ENCODE results near the gene EIF4G3. TPM values are rescaled to one million over a fixed set of nuclear protein-coding genes. Genes with fewer than 3 reads are reported as not detected.

Gene EIF4G3
- polyA plus RNA-seq, 1 of the 3 experiments (the other 2 are of a cell fraction): 32.0 TPM

DNA sequence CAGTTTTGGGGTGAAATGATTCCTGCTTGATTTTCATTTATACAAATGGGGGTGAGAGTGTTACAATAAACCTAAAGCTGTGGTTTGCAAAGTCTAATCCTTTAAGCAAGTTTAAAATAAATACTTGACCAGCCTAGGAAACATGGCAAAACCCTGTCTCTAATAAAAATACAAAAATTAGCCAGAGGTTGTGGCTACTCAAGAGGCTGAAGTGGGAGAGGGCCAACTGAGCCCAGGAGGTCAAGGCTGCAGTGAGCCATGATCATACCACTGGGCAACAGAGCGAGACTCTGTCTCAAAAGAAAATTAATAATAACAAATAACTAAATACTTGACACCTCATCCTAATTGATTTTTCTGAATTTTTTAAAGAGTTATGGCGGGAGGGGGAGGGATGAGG, 110.8 kb downstream of the EIF4G3 start (continued):
- TF ChIP-seq PBX3 (IDR thresholded peaks at IDR 0.05) (no peak), TAF1 (IDR thresholded peaks at IDR 0.05; ENCODE audit: borderline replicate concordance, low read depth, low read length) (no peak), FOSL2 (IDR thresholded peaks at IDR 0.05; ENCODE audit: borderline replicate concordance, low read depth) (no peak), USF2 (IDR thresholded peaks at IDR 0.05; ENCODE audit: borderline replicate concordance, low read depth, low read length) (no peak), FOXJ3 (CRISPR knock-in tag; IDR thresholded peaks at IDR 0.05) (no peak), GABPA (IDR thresholded peaks at IDR 0.05; ENCODE audit: low read depth) (no peak), RAD21 (IDR thresholded peaks at IDR 0.05; ENCODE audit: low read length) (no peak), SIN3A (IDR thresholded peaks at IDR 0.05; ENCODE audit: borderline replicate concordance, low read depth, low read length) (no peak), MEF2A (IDR thresholded peaks at IDR 0.05; ENCODE audit: borderline replicate concordance, low read depth) (no peak)
- TF ChIP-seq, protein P1, sequence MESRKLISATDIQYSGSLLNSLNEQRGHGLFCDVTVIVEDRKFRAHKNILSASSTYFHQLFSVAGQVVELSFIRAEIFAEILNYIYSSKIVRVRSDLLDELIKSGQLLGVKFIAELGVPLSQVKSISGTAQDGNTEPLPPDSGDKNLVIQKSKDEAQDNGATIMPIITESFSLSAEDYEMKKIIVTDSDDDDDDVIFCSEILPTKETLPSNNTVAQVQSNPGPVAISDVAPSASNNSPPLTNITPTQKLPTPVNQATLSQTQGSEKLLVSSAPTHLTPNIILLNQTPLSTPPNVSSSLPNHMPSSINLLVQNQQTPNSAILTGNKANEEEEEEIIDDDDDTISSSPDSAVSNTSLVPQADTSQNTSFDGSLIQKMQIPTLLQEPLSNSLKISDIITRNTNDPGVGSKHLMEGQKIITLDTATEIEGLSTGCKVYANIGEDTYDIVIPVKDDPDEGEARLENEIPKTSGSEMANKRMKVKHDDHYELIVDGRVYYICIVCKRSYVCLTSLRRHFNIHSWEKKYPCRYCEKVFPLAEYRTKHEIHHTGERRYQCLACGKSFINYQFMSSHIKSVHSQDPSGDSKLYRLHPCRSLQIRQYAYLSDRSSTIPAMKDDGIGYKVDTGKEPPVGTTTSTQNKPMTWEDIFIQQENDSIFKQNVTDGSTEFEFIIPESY (IDR thresholded peaks at IDR 0.05; ENCODE audit: borderline replicate concordance, low read depth): no peak
- TF ChIP-seq, protein P2, sequence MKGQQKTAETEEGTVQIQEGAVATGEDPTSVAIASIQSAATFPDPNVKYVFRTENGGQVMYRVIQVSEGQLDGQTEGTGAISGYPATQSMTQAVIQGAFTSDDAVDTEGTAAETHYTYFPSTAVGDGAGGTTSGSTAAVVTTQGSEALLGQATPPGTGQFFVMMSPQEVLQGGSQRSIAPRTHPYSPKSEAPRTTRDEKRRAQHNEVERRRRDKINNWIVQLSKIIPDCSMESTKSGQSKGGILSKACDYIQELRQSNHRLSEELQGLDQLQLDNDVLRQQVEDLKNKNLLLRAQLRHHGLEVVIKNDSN (IDR thresholded peaks at IDR 0.05; ENCODE audit: borderline replicate concordance, low read depth): no peak

DNA sequence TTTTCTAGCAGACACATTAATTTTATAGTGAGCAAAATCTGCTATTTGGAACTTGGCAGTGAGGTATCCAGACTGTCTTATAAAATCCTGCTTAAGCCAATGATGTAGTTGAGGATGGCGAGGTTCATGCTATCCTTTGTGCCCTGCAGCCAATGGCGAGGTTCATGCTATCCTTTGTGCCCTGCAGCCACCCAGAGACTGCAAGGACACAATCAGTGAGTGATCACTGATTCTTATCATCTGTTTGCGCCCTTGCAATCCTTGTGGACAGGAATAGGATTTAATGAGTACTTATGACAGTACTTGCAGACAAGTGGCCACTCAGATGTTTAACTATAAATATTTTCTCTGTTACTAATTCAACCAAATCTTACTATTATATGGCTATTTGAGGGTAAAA, 112.6 kb downstream of the EIF4G3 start:
- peaks cover 17% of the 10 kb centered on the region for H3F3A ChIP-seq (replicated peaks; ENCODE audit: insufficient read depth)
- H3K9me3 ChIP-seq: no peaks in the 10 kb centered on the region
- no peak overlapping the region for H3K4me3 ChIP-seq (ENCODE audit: low read depth in 2 of 2, low read length in 1 of 2)
- TF ChIP-seq GATA2 (CRISPR knock-in tag; IDR thresholded peaks at IDR 0.05) (peak; percentile 93), RCOR1 (IDR thresholded peaks at IDR 0.05; ENCODE audit: low read length) (peak; percentile 44; the same call in 1 of the 2 replicates)
- TF ChIP-seq, protein P3, sequence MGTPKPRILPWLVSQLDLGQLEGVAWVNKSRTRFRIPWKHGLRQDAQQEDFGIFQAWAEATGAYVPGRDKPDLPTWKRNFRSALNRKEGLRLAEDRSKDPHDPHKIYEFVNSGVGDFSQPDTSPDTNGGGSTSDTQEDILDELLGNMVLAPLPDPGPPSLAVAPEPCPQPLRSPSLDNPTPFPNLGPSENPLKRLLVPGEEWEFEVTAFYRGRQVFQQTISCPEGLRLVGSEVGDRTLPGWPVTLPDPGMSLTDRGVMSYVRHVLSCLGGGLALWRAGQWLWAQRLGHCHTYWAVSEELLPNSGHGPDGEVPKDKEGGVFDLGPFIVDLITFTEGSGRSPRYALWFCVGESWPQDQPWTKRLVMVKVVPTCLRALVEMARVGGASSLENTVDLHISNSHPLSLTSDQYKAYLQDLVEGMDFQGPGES (IDR thresholded peaks at IDR 0.05; ENCODE audit: low read depth, low read length): no peak
- WGBS (ENCODE audit: low lambda C conversion rate): 82% methylated on average over 3 of the region's 3 CpGs
- CTCF ChIA-PET: no interaction called here
- peaks cover 12% of the 10 kb centered on the region; the same call in 1 of the 2 replicates for H4K20me1 ChIP-seq (ENCODE audit: insufficient read depth)
- POLR2A ChIA-PET: no interaction called here
- peak; percentile 16 for DNase-seq
- H3K36me3 ChIP-seq (replicated peaks in 1 of 2; ENCODE audit: control insufficient read depth in 1 of 2, insufficient read depth in 2 of 2, low read length in 1 of 2): no peaks in the 10 kb centered on the region
- H2AFZ ChIP-seq (ENCODE audit: low read depth): no peak overlapping the region
- no peak overlapping the region for H3K27ac ChIP-seq (ENCODE audit: low read depth in 2 of 2, low read length in 1 of 2)
- no peaks in the 10 kb centered on the region for H3K27me3 ChIP-seq (ENCODE audit: insufficient read depth)
- H3K4me1 ChIP-seq (ENCODE audit: control insufficient read depth in 1 of 2, insufficient read depth in 2 of 2, low read depth in 1 of 2, low read length in 1 of 2): peaks cover 5 to 27% of the 10 kb centered on the region in 2 experiments; a peak in 3 of 4 replicates
- H3K9ac ChIP-seq: no peak overlapping the region
- H3K79me2 ChIP-seq (ENCODE audit: insufficient read depth): peaks cover 47% of the 10 kb centered on the region
- H3K4me2 ChIP-seq: no peak overlapping the region
- no peaks in the 10 kb centered on the region for H3K9me2 ChIP-seq
